Neural cell (in vitro differentiated cells): ENCODE measurements around the gene PNPLA5. TPM values are rescaled to one million over a fixed set of nuclear protein-coding genes. Genes with fewer than 3 reads are reported as not detected.

Experiments used
- H2AFZ ChIP-seq: fragments of 200-600, 300-800 bp; sonication (generic), shearing (Covaris generic); 2 replicates; pipeline ENCODE4 v1.6.0; 2014; ENCODE audit warnings: low read depth, mild to moderate bottlenecking, antibody characterized with exemption, low read length, moderate library complexity
- H3F3A ChIP-seq: fragments of 200-600 bp; shearing (Covaris generic); 2 replicates; pipeline ENCODE4 v1.6.1; 2016; ENCODE audit warnings: mild to moderate bottlenecking, moderate library complexity, mixed read lengths, antibody characterized with exemption, low read length; ENCODE audit not compliant: insufficient read depth, poor library complexity, severe bottlenecking
- H3K27ac ChIP-seq: fragments of 200-600, 300-800 bp; sonication (generic), shearing (Covaris generic); 2 replicates; pipeline ENCODE4 v1.5.1; 2014; ENCODE audit warnings: mild to moderate bottlenecking, low read length, moderate library complexity
- H3K27me3 ChIP-seq: fragments of 300-800, 200-600 bp; sonication (generic), shearing (Covaris generic); 2 replicates; pipeline ENCODE4 v1.6.0; 2014; ENCODE audit warnings: mild to moderate bottlenecking, low read depth, low read length, moderate library complexity; ENCODE audit not compliant: insufficient read depth
- H3K36me3 ChIP-seq: fragments of 300-800, 200-600 bp; sonication (generic), shearing (Covaris generic); 2 replicates; pipeline ENCODE4 v1.5.1; 2014; ENCODE audit warnings: mild to moderate bottlenecking, antibody characterized with exemption, low read length, moderate library complexity; ENCODE audit not compliant: insufficient read depth
- H3K4me2 ChIP-seq: fragments of 300-800, 200-600 bp; sonication (generic), shearing (Covaris generic); 2 replicates; pipeline ENCODE4 v1.6.0; 2014; ENCODE audit warnings: mild to moderate bottlenecking, low read length
- H3K4me3 ChIP-seq: fragments of 300-800, 200-600 bp; sonication (generic), shearing (Covaris generic); 2 replicates; pipeline ENCODE4 v1.5.1; 2014; ENCODE audit warnings: mild to moderate bottlenecking, low read length, moderate library complexity
- H3K79me2 ChIP-seq: fragments of 200-600 bp; shearing (Covaris generic); replicated peaks from 2 replicates; pipeline ENCODE4 v1.6.0; 2014; ENCODE audit warnings: mild to moderate bottlenecking, low read length, moderate library complexity; ENCODE audit not compliant: insufficient read depth
- H3K9ac ChIP-seq: fragments of 300-800, 200-600 bp; sonication (generic), shearing (Covaris generic); 2 replicates; pipeline ENCODE4 v1.6.1; 2016; ENCODE audit warnings: mild to moderate bottlenecking, low read length, mixed read lengths
- H3K9me2 ChIP-seq: fragments of 200-600 bp; shearing (Covaris generic); 2 replicates; pipeline ENCODE4 v1.6.1; 2016; ENCODE audit warnings: mild to moderate bottlenecking, low read length, mixed read lengths; ENCODE audit not compliant: insufficient read depth
- H3K9me3 ChIP-seq: fragments of 200-600, 300-800 bp; sonication (generic), shearing (Covaris generic); 2 replicates; pipeline ENCODE4 v1.6.1; 2016; ENCODE audit warnings: mild to moderate bottlenecking, mixed run types, low read length, moderate library complexity, mixed read lengths
- H4K20me1 ChIP-seq: fragments of 200-600 bp; shearing (Covaris generic); 2 replicates; pipeline ENCODE4 v1.6.1; 2016; ENCODE audit warnings: mild to moderate bottlenecking, mixed run types; ENCODE audit not compliant: insufficient read depth
- CTCF ChIP-seq: fragments of 450-650 bp; IDR thresholded peaks from 2 replicates; pipeline ENCODE4 v1.5.1; 2014; ENCODE audit warnings: antibody characterized with exemption, mild to moderate bottlenecking, moderate library complexity; ENCODE audit not compliant: poor library complexity, severe bottlenecking
- EP300 ChIP-seq: fragments of 450-650 bp; conservative IDR thresholded peaks from 2 replicates; pipeline ENCODE4 v1.6.1; 2014; ENCODE audit warnings: antibody characterized with exemption, mild to moderate bottlenecking, moderate library complexity; ENCODE audit not compliant: poor library complexity, severe bottlenecking
- EZH2 ChIP-seq: fragments of 200-600, 300-800 bp; shearing (Covaris generic), sonication (generic); IDR thresholded peaks from 2 replicates; pipeline ENCODE4 v1.6.1; 2014; ENCODE audit warnings: antibody characterized with exemption, low read length, borderline replicate concordance, mild to moderate bottlenecking; ENCODE audit not compliant: insufficient read depth, poor library complexity, severe bottlenecking
- MXI1 ChIP-seq: fragments of 450-650 bp; conservative IDR thresholded peaks from 2 replicates; pipeline ENCODE4 v1.6.1; 2014; ENCODE audit warnings: antibody characterized with exemption, mild to moderate bottlenecking; ENCODE audit not compliant: poor library complexity, severe bottlenecking
- POLR2AphosphoS5 ChIP-seq: IDR thresholded peaks from 2 replicates; pipeline ENCODE4 v1.6.1; 2012
- RAD21 ChIP-seq: fragments of 450-650 bp; conservative IDR thresholded peaks from 2 replicates; pipeline ENCODE4 v1.6.1; 2014; ENCODE audit warnings: antibody characterized with exemption, mild to moderate bottlenecking, moderate library complexity
- SMC3 ChIP-seq: fragments of 450-650 bp; conservative IDR thresholded peaks from 2 replicates; pipeline ENCODE4 v1.6.1; 2014; ENCODE audit warnings: antibody characterized with exemption, mild to moderate bottlenecking, moderate library complexity; ENCODE audit not compliant: poor library complexity
- TAF1 ChIP-seq: IDR thresholded peaks from 2 replicates; pipeline ENCODE4 v1.6.1; 2012; ENCODE audit warnings: low read depth
- polyA plus RNA-seq: library from polyadenylated mRNA; depleted of rRNA; stranded (reverse); fragments of >200 nt; gene quantifications from 2 replicates; pipeline ENCODE4 v1.2.3, GENCODE V29; 2014
- TF ChIP-seq, protein P1 (sequence below): IDR thresholded peaks from 2 replicates; pipeline ENCODE4 v1.6.1; 2012; ENCODE audit warnings: borderline replicate concordance

PNPLA5 gene
- polyA plus RNA-seq, 1 donor from 2014 or later = not detected

DNA sequence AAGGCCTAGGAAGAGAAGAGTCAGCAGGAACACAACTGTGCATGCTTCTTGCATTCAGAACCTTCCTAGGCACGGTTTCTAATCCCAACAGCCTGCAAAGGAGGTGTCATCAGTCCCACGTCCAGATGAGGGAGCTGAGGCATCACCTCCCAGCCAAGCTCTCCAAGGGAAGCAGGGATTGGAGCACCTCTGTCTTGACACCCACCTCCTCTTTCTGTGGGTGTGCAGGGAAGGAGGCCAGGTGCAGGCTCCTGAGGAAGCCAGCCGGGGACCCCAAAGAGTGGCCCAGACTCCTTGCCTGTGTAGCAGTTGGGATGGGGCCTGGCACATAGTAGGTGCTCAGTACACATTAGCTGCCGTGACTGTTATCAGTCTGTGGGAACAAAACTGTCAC, 2.0 kb downstream of the PNPLA5 start:
- no peak overlapping the region for H3K4me3 ChIP-seq
- no peaks in the 10 kb centered on the region for H3K9me3 ChIP-seq
- no peaks in the 10 kb centered on the region for H4K20me1 ChIP-seq
- no peak overlapping the region for H3K4me2 ChIP-seq
- H2AFZ ChIP-seq = no peak overlapping the region
- H3K9me2 ChIP-seq = no peaks in the 10 kb centered on the region
- H3K36me3 ChIP-seq = no peaks in the 10 kb centered on the region
- H3K27ac ChIP-seq = no peak overlapping the region
- TF ChIP-seq MXI1 (no peak), SMC3 (no peak), RAD21 (no peak), CTCF (no peak), POLR2AphosphoS5 (no peak), EZH2 (no peak), EP300 (no peak), TAF1 (no peak)
- TF ChIP-seq, protein P1, sequence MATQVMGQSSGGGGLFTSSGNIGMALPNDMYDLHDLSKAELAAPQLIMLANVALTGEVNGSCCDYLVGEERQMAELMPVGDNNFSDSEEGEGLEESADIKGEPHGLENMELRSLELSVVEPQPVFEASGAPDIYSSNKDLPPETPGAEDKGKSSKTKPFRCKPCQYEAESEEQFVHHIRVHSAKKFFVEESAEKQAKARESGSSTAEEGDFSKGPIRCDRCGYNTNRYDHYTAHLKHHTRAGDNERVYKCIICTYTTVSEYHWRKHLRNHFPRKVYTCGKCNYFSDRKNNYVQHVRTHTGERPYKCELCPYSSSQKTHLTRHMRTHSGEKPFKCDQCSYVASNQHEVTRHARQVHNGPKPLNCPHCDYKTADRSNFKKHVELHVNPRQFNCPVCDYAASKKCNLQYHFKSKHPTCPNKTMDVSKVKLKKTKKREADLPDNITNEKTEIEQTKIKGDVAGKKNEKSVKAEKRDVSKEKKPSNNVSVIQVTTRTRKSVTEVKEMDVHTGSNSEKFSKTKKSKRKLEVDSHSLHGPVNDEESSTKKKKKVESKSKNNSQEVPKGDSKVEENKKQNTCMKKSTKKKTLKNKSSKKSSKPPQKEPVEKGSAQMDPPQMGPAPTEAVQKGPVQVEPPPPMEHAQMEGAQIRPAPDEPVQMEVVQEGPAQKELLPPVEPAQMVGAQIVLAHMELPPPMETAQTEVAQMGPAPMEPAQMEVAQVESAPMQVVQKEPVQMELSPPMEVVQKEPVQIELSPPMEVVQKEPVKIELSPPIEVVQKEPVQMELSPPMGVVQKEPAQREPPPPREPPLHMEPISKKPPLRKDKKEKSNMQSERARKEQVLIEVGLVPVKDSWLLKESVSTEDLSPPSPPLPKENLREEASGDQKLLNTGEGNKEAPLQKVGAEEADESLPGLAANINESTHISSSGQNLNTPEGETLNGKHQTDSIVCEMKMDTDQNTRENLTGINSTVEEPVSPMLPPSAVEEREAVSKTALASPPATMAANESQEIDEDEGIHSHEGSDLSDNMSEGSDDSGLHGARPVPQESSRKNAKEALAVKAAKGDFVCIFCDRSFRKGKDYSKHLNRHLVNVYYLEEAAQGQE = no peak
- no peaks in the 10 kb centered on the region for H3K79me2 ChIP-seq
- H3K27me3 ChIP-seq = peaks cover 43% of the 10 kb centered on the region
- H3F3A ChIP-seq = no peaks in the 10 kb centered on the region
- no peak overlapping the region for H3K9ac ChIP-seq

DNA sequence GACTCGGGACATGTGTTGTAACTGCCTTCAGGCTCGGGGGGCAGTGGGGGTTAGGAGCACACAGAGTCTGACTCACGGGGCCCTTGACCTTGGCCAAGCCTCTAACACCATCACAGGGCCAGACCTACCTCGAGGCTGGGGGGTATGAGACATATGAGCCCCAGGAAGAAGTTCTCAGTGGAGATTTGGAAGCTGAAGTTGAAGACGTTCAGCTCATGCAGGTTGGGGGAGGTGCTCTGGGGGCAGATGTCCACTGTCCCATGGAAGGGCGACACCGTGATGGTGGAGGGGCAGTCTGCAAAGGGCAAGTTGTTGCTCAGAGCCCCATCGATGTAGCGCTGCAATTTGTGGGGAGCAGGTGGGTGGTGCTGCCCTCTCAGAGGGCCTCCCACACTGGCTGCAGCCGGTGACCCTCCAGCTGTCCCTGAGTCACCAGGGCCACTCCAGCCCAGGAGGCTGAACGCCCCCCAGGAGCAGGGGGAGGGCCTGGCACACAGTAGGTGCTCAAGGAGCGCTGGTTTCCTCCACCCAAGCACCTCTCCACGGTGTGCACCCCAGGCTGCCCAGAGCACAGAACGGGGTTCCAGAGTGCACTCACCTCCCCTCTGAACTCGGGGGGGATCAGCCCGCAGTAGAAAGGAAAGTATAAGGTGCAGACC, 2.5 kb downstream of the PNPLA5 start:
- Histone ChIP-seq H3K9ac (no peak overlapping the region), H3K9me2 (no peaks in the 10 kb centered on the region), H3K27ac (no peak overlapping the region), H3K79me2 (no peaks in the 10 kb centered on the region), H3K27me3 (peaks cover 43% of the 10 kb centered on the region), H4K20me1 (no peaks in the 10 kb centered on the region), H3K36me3 (no peaks in the 10 kb centered on the region), H2AFZ (no peak overlapping the region), H3K4me2 (no peak overlapping the region), H3K4me3 (no peak overlapping the region), H3F3A (no peaks in the 10 kb centered on the region), H3K9me3 (no peaks in the 10 kb centered on the region)
- TF ChIP-seq, protein P1 = no peak
- no peak for TF ChIP-seq CTCF
